ENCODE measurements around the gene VWA5B1.

The VWA5B1 gene

GRCh38 chr1:20355101-20355827 is 64.6 kb downstream of the VWA5B1 start:
- DNase-seq = no peak
- TF ChIP-seq GATA1 (IDR thresholded peaks at IDR 0.05; ENCODE audit: low read depth, low read length) (no peak), POLR2A (IDR thresholded peaks at IDR 0.05; ENCODE audit: low read length) (no peak)

DNA sequence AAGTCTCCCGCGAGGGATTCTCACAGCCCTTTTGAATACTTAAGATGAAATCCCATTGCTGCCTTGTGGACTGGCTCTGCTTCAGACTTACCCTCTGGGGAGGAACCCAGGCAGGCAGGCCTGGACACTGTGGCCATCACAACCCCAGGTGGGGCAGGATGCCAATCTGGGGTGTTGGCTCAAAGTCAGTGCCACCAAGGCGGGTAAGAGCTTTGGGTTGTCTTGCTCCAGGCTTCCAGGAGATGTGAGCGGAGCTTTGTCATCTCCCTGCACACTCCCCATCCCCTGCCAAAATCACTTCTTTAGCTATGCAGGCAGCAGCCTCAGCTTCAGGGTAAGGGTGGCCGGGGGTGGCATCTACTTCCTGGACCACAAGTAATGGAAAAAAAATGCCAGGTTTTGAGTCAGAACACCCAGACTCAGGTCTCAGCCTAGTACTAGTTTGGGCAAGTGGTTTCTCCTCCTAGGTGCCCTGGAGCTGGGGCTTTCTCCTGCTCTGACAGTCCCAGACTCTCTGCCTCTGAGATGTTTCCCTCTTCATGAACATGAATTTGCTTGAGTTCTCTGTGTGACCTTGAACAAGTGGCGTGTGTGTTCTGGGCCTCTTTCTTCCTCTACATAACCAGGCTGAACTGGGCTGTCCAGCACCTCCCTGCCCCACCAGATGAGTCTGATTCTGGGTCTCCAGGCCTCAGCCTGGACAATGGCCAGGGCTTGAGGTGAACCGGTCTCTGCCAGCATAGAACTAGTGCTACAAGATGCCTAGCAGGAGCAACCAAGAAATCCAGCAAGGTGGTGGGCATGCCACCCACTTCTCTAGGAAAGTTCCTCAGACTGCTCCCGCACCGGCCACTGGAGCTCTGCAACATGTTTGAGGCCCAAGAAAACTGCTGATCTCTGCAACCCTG is 65.4 kb downstream of the VWA5B1 start:
- TF ChIP-seq POLR2A (IDR thresholded peaks at IDR 0.05; ENCODE audit: low read length) (no peak), GATA1 (IDR thresholded peaks at IDR 0.05; ENCODE audit: low read depth, low read length) (no peak)
- no peak for DNase-seq

GRCh38 chr1:20356850-20357459 is 66.3 kb downstream of the VWA5B1 start:
- TF ChIP-seq GATA1 (IDR thresholded peaks at IDR 0.05; ENCODE audit: low read depth, low read length) = no peak
- TF ChIP-seq POLR2A (IDR thresholded peaks at IDR 0.05; ENCODE audit: low read length) = no peak

GRCh38 chr1:20357796-20358195 is 67.1 kb downstream of the VWA5B1 start:
- DNase-seq = no peak
- no peak for TF ChIP-seq GATA1 (IDR thresholded peaks at IDR 0.05; ENCODE audit: low read depth, low read length)
- no peak for TF ChIP-seq POLR2A (IDR thresholded peaks at IDR 0.05; ENCODE audit: low read length)

More at GRCh38 chr1:20356850-20357459, 66.3 kb downstream of the VWA5B1 start:
- no peak for DNase-seq

GRCh38 chr1:20358761-20359263 is 68.1 kb downstream of the VWA5B1 start:
- no peak for TF ChIP-seq GATA1 (IDR thresholded peaks at IDR 0.05; ENCODE audit: low read depth, low read length)
- TF ChIP-seq POLR2A (IDR thresholded peaks at IDR 0.05; ENCODE audit: low read length) = no peak
- DNase-seq = no peak

- DNase-seq = no peak
- TF ChIP-seq GATA1 (IDR thresholded peaks at IDR 0.05; ENCODE audit: low read depth, low read length) (no peak), POLR2A (IDR thresholded peaks at IDR 0.05; ENCODE audit: low read length) (no peak)
Measured at GRCh38 chr1:20359451-20360330, 69.0 kb downstream of the VWA5B1 start.

GRCh38 chr1:20361401-20361800 is 70.7 kb downstream of the VWA5B1 start:
- TF ChIP-seq POLR2A (IDR thresholded peaks at IDR 0.05; ENCODE audit: low read length) (no peak), GATA1 (IDR thresholded peaks at IDR 0.05; ENCODE audit: low read depth, low read length) (no peak)
- DNase-seq = no peak

GRCh38 chr1:20361805-20362381 is 71.2 kb downstream of the VWA5B1 start:
- TF ChIP-seq GATA1 (IDR thresholded peaks at IDR 0.05; ENCODE audit: low read depth, low read length) (no peak), POLR2A (IDR thresholded peaks at IDR 0.05; ENCODE audit: low read length) (no peak)
- peak; percentile 13 to 50 for DNase-seq

DNA sequence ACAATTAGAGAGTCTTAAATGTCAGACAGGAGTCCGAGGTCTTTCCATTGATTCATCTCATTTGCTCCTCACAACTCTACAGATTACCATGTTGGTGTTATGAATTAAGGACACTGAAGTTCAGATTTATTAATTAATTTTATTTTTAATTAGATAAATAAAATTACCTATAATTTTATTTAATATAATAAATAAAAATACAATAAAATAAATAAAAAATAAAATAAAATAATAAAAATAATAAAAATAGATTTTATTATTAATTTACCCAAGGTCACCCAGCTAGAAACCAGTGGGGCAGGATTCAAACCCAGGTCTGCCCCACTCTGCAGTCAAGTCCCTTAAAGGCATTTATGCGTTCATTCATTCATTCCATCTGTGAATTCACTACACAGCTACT is 72.2 kb downstream of the VWA5B1 start:
- no peak for DNase-seq
- TF ChIP-seq GATA1 (IDR thresholded peaks at IDR 0.05; ENCODE audit: low read depth, low read length) (no peak), POLR2A (IDR thresholded peaks at IDR 0.05; ENCODE audit: low read length) (no peak)

GRCh38 chr1:20365421-20366055 is 74.9 kb downstream of the VWA5B1 start:
- DNase-seq = no peak
- TF ChIP-seq GATA1 (IDR thresholded peaks at IDR 0.05; ENCODE audit: low read depth, low read length) = no peak
- TF ChIP-seq POLR2A (IDR thresholded peaks at IDR 0.05; ENCODE audit: low read length) = no peak

GRCh38 chr1:20366056-20366462 is 75.4 kb downstream of the VWA5B1 start:
- TF ChIP-seq POLR2A (IDR thresholded peaks at IDR 0.05; ENCODE audit: low read length) = no peak
- no peak for TF ChIP-seq GATA1 (IDR thresholded peaks at IDR 0.05; ENCODE audit: low read depth, low read length)
- no peak for DNase-seq

DNA sequence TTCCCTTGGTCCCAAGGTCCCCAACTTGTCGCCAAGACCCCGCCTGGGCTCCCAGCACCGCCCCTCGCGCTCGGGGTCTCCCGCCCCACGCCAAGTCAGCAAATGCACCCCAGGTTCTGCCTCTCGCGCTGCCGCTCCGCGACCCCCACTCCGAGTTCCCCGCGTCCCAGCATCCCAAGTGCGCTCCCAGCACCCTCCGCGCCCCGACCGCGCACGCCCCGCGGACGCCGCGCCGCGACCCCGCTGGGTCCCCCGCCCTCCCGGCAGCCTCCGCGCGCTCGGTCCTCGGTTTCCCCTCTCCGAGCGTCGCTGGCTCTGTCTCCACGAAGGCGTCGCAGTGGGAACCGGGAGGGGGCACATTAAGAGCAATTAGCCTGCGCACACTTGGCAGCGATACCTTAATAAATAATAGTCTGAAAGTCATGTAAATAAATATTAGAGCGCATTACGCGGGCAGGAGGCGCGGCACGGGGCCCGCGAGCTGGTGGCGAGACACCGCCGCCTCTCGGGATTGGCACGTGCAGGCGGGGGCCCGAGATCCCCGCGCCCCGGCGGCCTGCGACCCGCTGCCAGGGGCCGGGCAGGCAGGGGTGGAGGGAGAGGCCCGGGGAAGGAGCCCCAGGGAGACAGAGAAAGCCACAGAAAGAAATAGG is 75.9 kb downstream of the VWA5B1 start:
- no peak for TF ChIP-seq POLR2A (IDR thresholded peaks at IDR 0.05; ENCODE audit: low read length)
- DNase-seq = no peak
